Measurements from ENCODE around the gene BEST3. TPM values are rescaled to one million over a fixed set of nuclear protein-coding genes. Genes with fewer than 3 reads are reported as not detected.
A peak's percentile ranks its signal among the peaks of the same experiment; 100 is the strongest.
"Not testable (repeated sequence)": the region's sequence is repeated elsewhere in the genome, so short reads cannot be mapped to it uniquely, and the experiment has no call there.

BEST3 gene
- total and polyA plus RNA-seq, 7 experiments from 2014 or later: not detected

DNA sequence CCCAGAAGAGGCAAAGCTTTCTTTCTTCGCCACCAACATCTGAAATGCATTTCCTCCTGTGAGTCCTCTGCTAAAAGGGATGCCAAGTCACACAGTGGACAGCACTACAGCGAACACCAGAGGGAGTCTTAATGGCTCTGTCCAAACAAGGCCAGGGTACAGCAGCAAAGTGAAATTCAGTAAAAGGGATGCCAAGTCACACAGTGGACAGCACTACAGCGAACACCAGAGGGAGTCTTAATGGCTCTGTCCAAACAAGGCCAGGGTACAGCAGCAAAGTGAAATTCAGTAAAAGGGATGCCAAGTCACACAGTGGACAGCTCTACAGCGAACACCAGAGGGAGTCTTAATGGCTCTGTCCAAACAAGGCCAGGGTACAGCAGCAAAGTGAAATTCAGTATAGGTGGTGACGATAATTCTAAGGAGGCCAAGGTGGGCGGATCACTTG lies 34.1 kb downstream of the BEST3 start:
- not testable (repeated sequence) for H3K9me3 ChIP-seq (ENCODE audit: control insufficient read depth in 2 of 3, low read length in 3 of 3)

DNA sequence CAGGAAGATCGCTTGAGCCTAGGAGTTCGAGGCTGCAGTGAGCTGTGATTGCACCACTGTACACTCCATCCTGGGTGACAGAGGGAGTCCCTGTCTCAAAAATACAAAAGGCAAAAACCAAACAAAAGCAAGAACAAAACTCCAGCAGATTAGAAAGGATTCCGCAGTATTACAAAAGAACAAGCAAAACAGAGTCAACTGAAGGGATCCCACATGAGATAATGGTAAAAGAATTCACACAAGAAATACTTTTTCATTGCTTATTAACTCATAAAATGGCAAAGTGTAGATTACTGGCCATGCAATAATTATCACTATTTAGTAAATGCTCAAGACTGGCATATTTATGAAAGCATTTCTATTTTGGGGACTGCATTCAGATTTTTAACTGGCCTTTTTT lies 35.4 kb downstream of the BEST3 start:
- peaks cover 7 to 23% (median 9%) of the 10 kb centered on the region in 5 donors for H3K27me3 Mint-ChIP-seq

More for the DNA sequence above, 34.1 kb downstream of the BEST3 start:
- H3K4me3 ChIP-seq (ENCODE audit: low read length); H3K27ac Mint-ChIP-seq; POLR2A ChIA-PET; H3K27me3 ChIP-seq (ENCODE audit: control insufficient read depth in 2 of 2, insufficient read depth in 2 of 2, low read length in 2 of 2); intact Hi-C loops (cut with micrococcal nuclease); H3K9me3 Mint-ChIP-seq; H3K27ac ChIP-seq (ENCODE audit: low read depth, low read length); H3K4me1 Mint-ChIP-seq; ATAC-seq; DNase-seq; H3K4me1 ChIP-seq (ENCODE audit: control insufficient read depth in 2 of 2, insufficient read depth in 2 of 2, low read length in 2 of 2); H3K4me3 Mint-ChIP-seq; CTCF ChIA-PET; H3K36me3 Mint-ChIP-seq; H3K36me3 ChIP-seq (ENCODE audit: control insufficient read depth in 2 of 3, insufficient read depth in 3 of 3, low read length in 3 of 3): not testable (repeated sequence)
- H3K27me3 Mint-ChIP-seq: peaks cover under 1 to 20% (median 7%) of the 10 kb centered on the region in 5 donors

GRCh38 chr12:69662764-69663163 lies 36.3 kb downstream of the BEST3 start:
- ChIA-PET POLR2A (no interaction called here), CTCF (no interaction called here)
- Histone ChIP-seq H3K9me3 (ENCODE audit: control insufficient read depth in 2 of 3, low read length in 3 of 3) (no peaks in the 10 kb centered on the region), H3K4me3 (ENCODE audit: low read length) (no peak overlapping the region), H3K36me3 (ENCODE audit: control insufficient read depth in 2 of 3, insufficient read depth in 3 of 3, low read length in 3 of 3) (no peaks in the 10 kb centered on the region), H3K27ac (ENCODE audit: low read depth, low read length) (no peak overlapping the region), H3K4me1 (ENCODE audit: control insufficient read depth in 2 of 2, insufficient read depth in 2 of 2, low read length in 2 of 2) (no peaks in the 10 kb centered on the region), H3K27me3 (ENCODE audit: control insufficient read depth in 2 of 2, insufficient read depth in 2 of 2, low read length in 2 of 2) (no peaks in the 10 kb centered on the region)
- Mint-ChIP-seq H3K9me3 (no peaks in the 10 kb centered on the region), H3K4me3 (no peak overlapping the region), H3K4me1 (no peaks in the 10 kb centered on the region), H3K27ac (no peak overlapping the region), H3K36me3 (no peaks in the 10 kb centered on the region), H3K27me3 (peaks cover 9 to 21% (median 13%) of the 10 kb centered on the region in 5 donors)
- no peak for DNase-seq
- intact Hi-C loops (cut with micrococcal nuclease): no loop called here
- no peak for ATAC-seq

More for the DNA sequence above, 35.4 kb downstream of the BEST3 start:
- no peak overlapping the region for H3K27ac ChIP-seq (ENCODE audit: low read depth, low read length)
- ATAC-seq: no peak
- H3K9me3 ChIP-seq (ENCODE audit: control insufficient read depth in 2 of 3, low read length in 3 of 3): no peaks in the 10 kb centered on the region
- Mint-ChIP-seq H3K27ac (no peak overlapping the region), H3K9me3 (no peaks in the 10 kb centered on the region), H3K4me3 (no peak overlapping the region), H3K36me3 (no peaks in the 10 kb centered on the region), H3K4me1 (no peaks in the 10 kb centered on the region)
- no peak for DNase-seq
- H3K27me3 ChIP-seq (ENCODE audit: control insufficient read depth in 2 of 2, insufficient read depth in 2 of 2, low read length in 2 of 2): no peaks in the 10 kb centered on the region
- no peaks in the 10 kb centered on the region for H3K36me3 ChIP-seq (ENCODE audit: control insufficient read depth in 2 of 3, insufficient read depth in 3 of 3, low read length in 3 of 3)
- no peaks in the 10 kb centered on the region for H3K4me1 ChIP-seq (ENCODE audit: control insufficient read depth in 2 of 2, insufficient read depth in 2 of 2, low read length in 2 of 2)
- intact Hi-C loops (cut with micrococcal nuclease): no loop called here
- H3K4me3 ChIP-seq (ENCODE audit: low read length): no peak overlapping the region
- CTCF ChIA-PET: no interaction called here
- POLR2A ChIA-PET: no interaction called here

DNA sequence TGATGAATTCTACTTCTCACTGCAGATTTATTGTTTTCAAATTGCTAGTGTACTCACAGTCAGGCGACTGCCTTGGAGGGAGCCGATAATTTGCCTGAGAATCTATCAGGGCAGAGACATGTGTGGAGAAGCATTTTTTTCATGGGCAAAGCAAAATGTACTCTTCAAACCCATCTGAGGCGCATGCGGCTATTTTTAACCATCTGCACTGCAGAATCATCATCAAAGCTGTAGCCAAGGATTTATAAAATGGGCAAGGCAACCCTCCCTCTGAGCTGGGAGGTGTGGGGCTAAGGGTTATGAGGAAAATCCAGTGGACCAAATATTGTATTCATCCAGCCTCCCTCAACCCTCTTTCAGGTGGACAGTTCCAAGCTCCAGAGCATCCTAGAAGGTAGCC lies 37.7 kb downstream of the BEST3 start:
- Mint-ChIP-seq H3K4me1 (no peaks in the 10 kb centered on the region), H3K9me3 (no peaks in the 10 kb centered on the region), H3K27me3 (peaks cover 9 to 21% (median 14%) of the 10 kb centered on the region in 5 donors), H3K36me3 (no peaks in the 10 kb centered on the region), H3K4me3 (no peak overlapping the region), H3K27ac (no peak overlapping the region)
- H3K27ac ChIP-seq (ENCODE audit: low read depth, low read length): no peak overlapping the region
- no peaks in the 10 kb centered on the region for H3K4me1 ChIP-seq (ENCODE audit: control insufficient read depth in 2 of 2, insufficient read depth in 2 of 2, low read length in 2 of 2)
- POLR2A ChIA-PET: no interaction called here
- DNase-seq (no peak), ATAC-seq (no peak)
- H3K4me3 ChIP-seq (ENCODE audit: low read length): no peak overlapping the region
- no peaks in the 10 kb centered on the region for H3K36me3 ChIP-seq (ENCODE audit: control insufficient read depth in 2 of 3, insufficient read depth in 3 of 3, low read length in 3 of 3)
- H3K9me3 ChIP-seq (ENCODE audit: control insufficient read depth in 2 of 3, low read length in 3 of 3): no peaks in the 10 kb centered on the region
- intact Hi-C loops (cut with micrococcal nuclease): no loop called here
- no peaks in the 10 kb centered on the region for H3K27me3 ChIP-seq (ENCODE audit: control insufficient read depth in 2 of 2, insufficient read depth in 2 of 2, low read length in 2 of 2)
- CTCF ChIA-PET: interaction anchor here (0.9 kb wide), 1 partner anchor 11 kb away, joined by 3 read pairs; no protein-coding TSS in a partner anchor

DNA sequence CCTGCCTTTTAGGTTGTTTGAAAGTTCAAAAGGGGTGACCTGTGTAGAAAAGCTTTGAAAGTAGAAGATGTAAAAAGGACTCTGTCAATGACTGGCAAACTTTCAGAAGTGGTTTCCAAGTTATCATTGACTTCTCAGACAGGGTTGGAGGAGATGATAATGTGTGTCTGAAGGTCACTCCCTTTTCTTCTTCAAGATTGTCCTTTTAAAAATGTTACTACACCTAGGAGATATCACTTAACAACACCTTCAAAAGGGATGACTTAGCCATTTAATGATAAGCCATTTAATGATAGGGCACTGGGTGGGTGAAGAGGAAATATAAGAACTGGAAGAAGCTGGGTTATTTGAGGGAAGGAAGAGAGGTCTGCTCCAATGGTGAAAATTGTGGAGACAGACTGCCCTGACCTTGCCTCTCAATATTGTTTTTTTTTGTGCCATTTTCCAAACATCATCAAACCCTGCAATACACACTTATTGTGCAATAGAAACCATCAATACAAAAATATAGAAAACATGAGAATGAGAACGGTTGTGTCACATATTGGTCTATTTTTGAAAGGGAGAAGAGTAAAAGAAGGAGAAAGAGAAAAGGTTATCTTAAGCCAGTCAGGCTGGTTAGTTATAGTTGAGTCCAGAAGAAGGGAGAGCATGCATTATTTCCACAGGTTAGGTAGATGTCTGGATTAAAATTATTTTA lies 38.8 kb downstream of the BEST3 start:
- no peak overlapping the region for H3K4me3 ChIP-seq (ENCODE audit: low read length)
- Mint-ChIP-seq H3K4me1 (no peaks in the 10 kb centered on the region), H3K9me3 (no peaks in the 10 kb centered on the region), H3K4me3 (no peak overlapping the region), H3K27ac (peak overlapping the region in 1 of 9 donors; percentile 5), H3K27me3 (peaks cover 9 to 23% (median 16%) of the 10 kb centered on the region in 5 donors), H3K36me3 (no peaks in the 10 kb centered on the region)
- POLR2A ChIA-PET: no interaction called here
- ATAC-seq (no peak), DNase-seq (no peak)
- H3K36me3 ChIP-seq (ENCODE audit: control insufficient read depth in 2 of 3, insufficient read depth in 3 of 3, low read length in 3 of 3): no peaks in the 10 kb centered on the region
- intact Hi-C loops (cut with micrococcal nuclease): no loop called here
- no peak overlapping the region for H3K27ac ChIP-seq (ENCODE audit: low read depth, low read length)
- no peaks in the 10 kb centered on the region for H3K4me1 ChIP-seq (ENCODE audit: control insufficient read depth in 2 of 2, insufficient read depth in 2 of 2, low read length in 2 of 2)
- no peaks in the 10 kb centered on the region for H3K27me3 ChIP-seq (ENCODE audit: control insufficient read depth in 2 of 2, insufficient read depth in 2 of 2, low read length in 2 of 2)
- CTCF ChIA-PET: interaction anchor here (0.6 kb wide), 1 partner anchor 250 kb away, joined by 4 read pairs; no protein-coding TSS in a partner anchor
- no peaks in the 10 kb centered on the region for H3K9me3 ChIP-seq (ENCODE audit: control insufficient read depth in 2 of 3, low read length in 3 of 3)

GRCh38 chr12:69658203-69658602 lies 40.9 kb downstream of the BEST3 start:
- no peak for ATAC-seq

More at GRCh38 chr12:69658203-69658602, 40.9 kb downstream of the BEST3 start:
- no peaks in the 10 kb centered on the region for H3K9me3 ChIP-seq (ENCODE audit: control insufficient read depth in 2 of 3, low read length in 3 of 3)
- no peak for DNase-seq
- no peaks in the 10 kb centered on the region for H3K27me3 ChIP-seq (ENCODE audit: control insufficient read depth in 2 of 2, insufficient read depth in 2 of 2, low read length in 2 of 2)
- H3K4me3 Mint-ChIP-seq: no peak overlapping the region
- no peaks in the 10 kb centered on the region for H3K4me1 ChIP-seq (ENCODE audit: control insufficient read depth in 2 of 2, insufficient read depth in 2 of 2, low read length in 2 of 2)
- POLR2A ChIA-PET: no interaction called here
- no peak overlapping the region for H3K27ac ChIP-seq (ENCODE audit: low read depth, low read length)
- H3K36me3 Mint-ChIP-seq: no peaks in the 10 kb centered on the region
- no peak overlapping the region for H3K27ac Mint-ChIP-seq
- intact Hi-C loops (cut with micrococcal nuclease): no loop called here
- CTCF ChIA-PET: no interaction called here
- H3K27me3 Mint-ChIP-seq: peaks cover 5 to 18% (median 15%) of the 10 kb centered on the region in 5 donors
- no peak overlapping the region for H3K4me3 ChIP-seq (ENCODE audit: low read length)
- H3K9me3 Mint-ChIP-seq: no peaks in the 10 kb centered on the region
- no peaks in the 10 kb centered on the region for H3K4me1 Mint-ChIP-seq
- H3K36me3 ChIP-seq (ENCODE audit: control insufficient read depth in 2 of 3, insufficient read depth in 3 of 3, low read length in 3 of 3): no peaks in the 10 kb centered on the region
